OCI-LY1 (cell line): ENCODE measurements around the gene DUSP12.

Source experiments
- EZH2 ChIP-seq: fragments of 200-600 bp; sonication (generic), shearing (Covaris generic); IDR thresholded peaks from 2 replicates; pipeline ENCODE4 v1.8.0; 2017; ENCODE audit warnings: borderline replicate concordance, mixed run types, mild to moderate bottlenecking, antibody characterized with exemption, low read length, moderate library complexity, mixed read lengths
- TF ChIP-seq, protein P1 (sequence below): fragments of 200-600 bp; sonication (generic), shearing (Covaris generic); IDR thresholded peaks from 2 replicates; pipeline ENCODE4 v1.5.1; 2017; ENCODE audit warnings: mild to moderate bottlenecking, antibody characterized with exemption, low read length, moderate library complexity, mixed read lengths

DNA sequence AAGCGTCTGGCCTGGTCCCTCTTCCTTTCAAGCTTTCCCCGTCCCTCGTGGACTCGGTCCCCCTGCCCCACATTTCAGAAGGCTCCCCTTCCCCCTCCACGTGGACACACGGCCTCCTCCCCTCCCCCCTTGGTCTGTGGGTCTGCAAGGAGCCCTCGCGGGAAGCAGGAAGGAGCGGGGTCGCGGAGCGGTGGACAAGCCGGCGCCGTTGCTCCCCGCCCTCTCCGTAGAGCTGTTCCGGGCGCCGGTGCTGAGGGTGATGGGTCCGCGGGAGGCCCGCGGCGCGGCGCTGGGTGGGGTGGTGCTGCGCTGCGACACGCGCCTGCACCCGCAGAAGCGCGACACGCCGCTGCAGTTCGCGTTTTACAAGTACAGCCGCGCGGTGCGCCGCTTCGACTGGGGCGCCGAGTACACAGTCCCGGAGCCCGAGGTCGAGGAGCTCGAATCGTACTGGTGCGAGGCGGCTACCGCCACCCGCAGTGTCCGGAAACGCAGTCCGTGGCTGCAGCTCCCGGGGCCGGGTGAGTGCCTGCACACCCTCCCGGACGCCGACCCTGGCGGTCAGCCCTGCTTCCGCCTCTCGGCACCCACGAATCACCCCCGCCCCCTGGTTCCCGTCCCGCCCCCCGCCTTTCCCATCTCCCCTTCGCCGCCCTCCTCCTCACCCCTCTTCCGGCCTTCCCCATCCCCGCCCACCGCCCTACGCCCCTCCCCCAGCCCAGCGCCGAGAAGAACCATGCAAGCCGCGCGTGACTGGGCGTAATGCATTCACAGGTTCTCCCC is 22.9 kb upstream of the DUSP12 start:
- TF ChIP-seq, protein P1, sequence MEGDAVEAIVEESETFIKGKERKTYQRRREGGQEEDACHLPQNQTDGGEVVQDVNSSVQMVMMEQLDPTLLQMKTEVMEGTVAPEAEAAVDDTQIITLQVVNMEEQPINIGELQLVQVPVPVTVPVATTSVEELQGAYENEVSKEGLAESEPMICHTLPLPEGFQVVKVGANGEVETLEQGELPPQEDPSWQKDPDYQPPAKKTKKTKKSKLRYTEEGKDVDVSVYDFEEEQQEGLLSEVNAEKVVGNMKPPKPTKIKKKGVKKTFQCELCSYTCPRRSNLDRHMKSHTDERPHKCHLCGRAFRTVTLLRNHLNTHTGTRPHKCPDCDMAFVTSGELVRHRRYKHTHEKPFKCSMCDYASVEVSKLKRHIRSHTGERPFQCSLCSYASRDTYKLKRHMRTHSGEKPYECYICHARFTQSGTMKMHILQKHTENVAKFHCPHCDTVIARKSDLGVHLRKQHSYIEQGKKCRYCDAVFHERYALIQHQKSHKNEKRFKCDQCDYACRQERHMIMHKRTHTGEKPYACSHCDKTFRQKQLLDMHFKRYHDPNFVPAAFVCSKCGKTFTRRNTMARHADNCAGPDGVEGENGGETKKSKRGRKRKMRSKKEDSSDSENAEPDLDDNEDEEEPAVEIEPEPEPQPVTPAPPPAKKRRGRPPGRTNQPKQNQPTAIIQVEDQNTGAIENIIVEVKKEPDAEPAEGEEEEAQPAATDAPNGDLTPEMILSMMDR, result no peak
- no peak for TF ChIP-seq EZH2
